NCI-H345 treated with DMSO at 0.1 percent for 48 hours (cell line): ENCODE data around the gene GRID2IP.
A peak's percentile ranks its signal among the peaks of the same experiment; 100 is the strongest.
"Not testable (repeated sequence)": the region's sequence is repeated elsewhere in the genome, so short reads cannot be mapped to it uniquely, and the experiment has no call there.

Experiments
- DNase-seq: peaks from one replicate; lab custom pipeline; 2025; ENCODE audit not compliant: unreplicated experiment; lab: John Stamatoyannopoulos, UW

The GRID2IP gene

DNA sequence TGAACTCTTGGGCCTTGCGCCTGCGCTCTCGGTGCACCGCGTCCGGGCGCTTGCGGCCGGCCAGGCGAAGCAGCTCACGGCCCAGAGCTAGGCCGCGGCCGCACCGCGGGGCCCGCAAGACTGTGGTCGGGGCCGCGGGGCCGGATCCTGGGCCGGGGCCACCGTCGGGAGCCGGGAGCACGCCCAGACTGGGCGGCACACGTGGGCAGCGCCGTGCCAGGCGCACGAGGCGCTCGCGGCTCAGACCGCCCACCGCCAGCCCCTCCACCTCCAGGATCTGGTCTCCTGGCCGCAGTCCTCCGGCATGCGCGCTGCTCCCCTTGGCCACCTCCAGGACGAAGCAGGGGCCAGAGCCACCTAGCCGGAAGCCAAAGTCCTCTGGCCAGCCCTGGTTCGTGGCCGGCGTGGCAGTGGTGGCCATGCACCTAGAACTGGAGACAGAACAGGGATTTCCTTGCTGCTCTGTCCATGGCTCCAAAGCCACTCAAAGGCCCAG lies at the start of gene GRID2IP:
GRID2IP (minus strand) TSS at position 446 of the 496 bp plus-strand sequence; CDS start at position 421, 25 bp downstream.
- no peak for DNase-seq

DNA sequence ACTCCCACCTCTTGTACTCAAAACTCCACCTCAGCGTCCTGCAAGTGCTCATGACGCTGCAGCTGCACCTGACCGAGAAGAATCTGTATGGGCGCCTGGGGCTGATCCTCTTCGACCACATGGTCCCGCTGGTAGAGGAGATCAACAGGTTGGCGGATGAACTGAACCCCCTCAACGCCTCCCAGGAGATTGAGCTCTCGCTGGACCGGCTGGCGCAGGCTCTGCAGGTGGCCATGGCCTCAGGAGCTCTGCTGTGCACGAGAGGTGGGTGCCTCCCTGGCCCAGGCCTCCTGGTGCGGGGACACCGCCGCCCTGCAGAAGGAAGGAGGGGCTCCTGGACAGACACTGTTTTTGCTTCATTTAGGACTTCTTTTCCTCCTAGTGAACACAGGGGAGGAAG lies 48.8 kb upstream of the GRID2IP start:
- DNase-seq = no peak

DNA sequence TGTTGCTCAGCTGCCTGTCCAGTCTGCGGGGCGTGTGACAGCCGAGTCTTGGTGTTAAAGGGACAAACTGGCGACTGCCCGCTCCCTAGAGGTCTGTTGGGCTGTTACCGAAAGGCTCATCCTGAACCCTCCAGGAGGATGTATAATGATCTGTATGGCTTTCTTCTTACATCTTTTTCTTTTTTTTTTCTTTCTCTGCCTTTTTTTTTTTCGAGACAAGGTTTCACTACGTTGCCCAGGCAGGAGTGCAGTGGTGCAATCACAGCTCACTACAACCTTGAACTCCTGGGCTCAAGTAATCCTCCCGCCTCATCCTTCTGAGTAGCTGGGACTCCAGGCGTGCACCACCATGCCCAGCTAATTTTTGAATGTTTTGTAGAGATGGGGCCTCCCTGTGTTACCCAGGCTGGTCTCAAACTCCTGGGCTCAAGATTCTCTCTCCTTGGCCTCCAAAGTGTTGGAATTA lies 39.4 kb upstream of the GRID2IP start:
- no peak for DNase-seq

DNA sequence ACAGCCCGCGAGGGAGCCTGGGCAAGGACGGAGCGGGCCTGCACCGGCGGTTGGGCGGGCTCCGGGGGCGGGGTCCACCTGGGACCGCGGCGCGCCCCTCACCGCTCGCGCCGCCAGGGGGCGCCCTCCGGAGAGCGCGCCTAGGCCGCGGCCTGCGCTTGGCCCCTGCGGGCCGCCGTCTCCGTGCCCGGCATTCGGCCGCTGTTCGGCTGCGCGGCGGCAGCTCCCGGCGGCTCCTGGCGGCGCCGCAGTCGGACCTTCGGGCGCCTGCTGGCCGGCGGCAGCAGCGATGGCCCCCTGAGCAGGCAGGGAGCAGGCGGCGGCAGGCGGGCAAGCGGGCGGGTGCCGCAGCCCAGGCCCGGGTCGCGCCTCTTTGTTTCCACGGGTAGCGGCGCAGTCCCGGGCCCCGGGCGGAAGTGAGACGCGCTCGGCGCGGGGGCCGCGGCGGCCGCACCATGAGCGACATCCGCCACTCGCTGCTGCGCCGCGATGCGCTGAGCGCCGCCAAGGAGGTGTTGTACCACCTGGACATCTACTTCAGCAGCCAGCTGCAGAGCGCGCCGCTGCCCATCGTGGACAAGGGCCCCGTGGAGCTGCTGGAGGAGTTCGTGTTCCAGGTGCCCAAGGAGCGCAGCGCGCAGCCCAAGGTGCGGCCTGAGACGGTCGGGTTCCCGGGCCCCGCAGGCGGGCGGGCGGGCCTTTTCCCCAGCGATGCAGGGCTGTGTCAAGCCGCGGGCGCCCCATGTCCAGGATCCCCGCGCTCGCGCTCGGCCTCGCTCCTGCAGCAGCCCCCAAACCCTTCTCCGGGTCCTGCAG lies 38.8 kb upstream of the GRID2IP start, which contains the start of gene INTS15:
INTS15 (plus strand) TSS at position 193 of the 816 bp plus-strand sequence; CDS start at position 456, 263 bp downstream.
- DNase-seq = peak; percentile 53

DNA sequence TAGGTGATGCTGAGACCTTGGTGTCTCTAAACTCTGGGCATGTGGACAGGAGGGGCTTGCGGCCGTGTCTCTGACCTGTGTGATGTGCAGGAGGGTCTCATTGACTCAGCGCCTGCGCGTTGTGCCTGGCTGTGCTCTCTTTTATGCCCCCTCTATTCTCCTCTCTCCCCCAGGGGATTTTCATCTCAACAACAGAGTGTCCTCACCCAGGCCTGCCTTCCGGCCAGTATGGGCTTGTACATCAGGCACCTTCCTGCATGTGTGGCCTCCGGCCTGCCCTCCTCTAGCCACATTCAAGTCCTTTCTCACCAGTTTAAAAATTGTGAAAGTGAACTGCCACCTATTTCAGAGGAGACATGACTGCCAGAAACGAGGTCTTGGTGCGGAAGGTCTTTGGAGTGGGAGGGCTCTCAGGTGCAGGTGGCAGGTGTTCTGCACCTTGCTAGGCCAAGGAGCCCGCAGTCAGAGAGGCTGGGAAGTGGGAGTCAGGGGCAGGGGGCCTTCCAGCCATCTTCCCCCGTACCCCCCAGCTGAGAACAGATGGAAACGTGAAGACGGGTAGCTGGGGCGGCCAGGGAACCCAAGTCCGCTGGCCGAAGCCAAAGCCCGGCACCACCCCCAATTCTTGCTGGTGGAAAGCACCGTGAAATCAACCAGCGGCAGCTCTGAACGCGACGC lies 38.0 kb upstream of the GRID2IP start:
- DNase-seq = no peak

DNA sequence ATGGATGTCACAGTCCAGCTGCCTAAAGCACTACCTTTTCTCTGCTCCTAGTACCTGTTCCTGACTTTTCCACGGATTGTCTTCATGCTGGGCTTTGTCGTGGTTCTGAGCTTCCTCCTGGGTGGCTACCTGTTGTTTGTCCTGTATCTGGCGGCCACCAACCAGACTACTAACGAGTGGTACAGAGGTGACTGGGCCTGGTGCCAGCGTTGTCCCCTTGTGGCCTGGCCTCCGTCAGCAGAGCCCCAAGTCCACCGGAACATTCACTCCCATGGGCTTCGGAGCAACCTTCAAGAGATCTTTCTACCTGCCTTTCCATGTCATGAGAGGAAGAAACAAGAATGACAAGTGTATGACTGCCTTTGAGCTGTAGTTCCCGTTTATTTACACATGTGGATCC lies 37.3 kb upstream of the GRID2IP start:
- no peak for DNase-seq

DNA sequence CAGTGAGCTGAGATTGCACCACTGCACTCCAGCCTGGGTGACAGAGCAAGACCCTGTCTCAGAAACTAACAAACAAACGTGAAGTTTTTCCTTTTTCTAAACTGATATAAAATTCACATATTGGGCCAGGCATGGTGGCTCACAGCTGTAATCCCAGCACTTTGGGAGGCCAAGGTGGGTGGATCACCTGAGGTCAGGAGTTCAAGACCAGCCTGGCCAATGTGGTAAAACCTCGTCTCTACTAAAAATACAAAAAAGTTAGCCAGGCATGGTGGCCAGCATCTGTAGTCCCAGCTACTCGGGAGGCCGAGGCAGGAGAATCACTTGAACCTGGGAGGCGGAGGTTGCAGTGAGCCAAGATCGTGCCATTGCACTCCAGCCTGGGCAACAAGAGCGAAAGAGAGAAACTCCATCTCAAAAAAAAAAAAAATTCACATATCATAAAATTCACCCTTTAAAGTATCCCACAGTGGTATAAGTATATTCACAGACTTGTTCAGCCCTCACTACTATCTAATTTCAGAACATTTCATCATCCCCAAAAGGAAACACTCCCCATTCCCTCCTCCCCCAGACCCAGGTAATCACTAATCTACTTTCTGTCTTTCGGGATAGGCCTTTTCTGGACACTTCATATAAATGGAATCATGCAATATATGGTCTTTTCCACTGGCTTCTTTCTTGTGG lies 34.6 kb upstream of the GRID2IP start:
- DNase-seq = not testable (repeated sequence)

DNA sequence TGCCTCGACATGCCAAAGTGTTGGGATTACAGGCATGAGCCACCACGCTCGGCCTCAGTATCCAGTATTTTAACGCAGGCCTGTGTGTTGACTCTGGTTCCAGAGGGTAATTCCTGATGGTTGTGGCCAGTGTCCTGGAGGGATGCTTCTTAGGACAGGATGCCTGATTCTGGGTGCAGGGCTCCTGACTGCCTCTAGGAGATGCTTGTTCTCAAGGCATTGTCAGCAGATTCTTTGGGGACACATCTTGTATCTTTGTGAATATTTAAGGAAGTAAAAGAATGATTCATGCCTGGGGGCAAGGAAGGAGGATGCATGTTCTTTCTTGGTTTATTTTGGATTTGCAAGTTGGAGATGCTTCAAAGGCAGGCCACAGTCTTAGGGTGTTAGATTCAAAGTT lies 28.2 kb upstream of the GRID2IP start:
- no peak for DNase-seq

DNA sequence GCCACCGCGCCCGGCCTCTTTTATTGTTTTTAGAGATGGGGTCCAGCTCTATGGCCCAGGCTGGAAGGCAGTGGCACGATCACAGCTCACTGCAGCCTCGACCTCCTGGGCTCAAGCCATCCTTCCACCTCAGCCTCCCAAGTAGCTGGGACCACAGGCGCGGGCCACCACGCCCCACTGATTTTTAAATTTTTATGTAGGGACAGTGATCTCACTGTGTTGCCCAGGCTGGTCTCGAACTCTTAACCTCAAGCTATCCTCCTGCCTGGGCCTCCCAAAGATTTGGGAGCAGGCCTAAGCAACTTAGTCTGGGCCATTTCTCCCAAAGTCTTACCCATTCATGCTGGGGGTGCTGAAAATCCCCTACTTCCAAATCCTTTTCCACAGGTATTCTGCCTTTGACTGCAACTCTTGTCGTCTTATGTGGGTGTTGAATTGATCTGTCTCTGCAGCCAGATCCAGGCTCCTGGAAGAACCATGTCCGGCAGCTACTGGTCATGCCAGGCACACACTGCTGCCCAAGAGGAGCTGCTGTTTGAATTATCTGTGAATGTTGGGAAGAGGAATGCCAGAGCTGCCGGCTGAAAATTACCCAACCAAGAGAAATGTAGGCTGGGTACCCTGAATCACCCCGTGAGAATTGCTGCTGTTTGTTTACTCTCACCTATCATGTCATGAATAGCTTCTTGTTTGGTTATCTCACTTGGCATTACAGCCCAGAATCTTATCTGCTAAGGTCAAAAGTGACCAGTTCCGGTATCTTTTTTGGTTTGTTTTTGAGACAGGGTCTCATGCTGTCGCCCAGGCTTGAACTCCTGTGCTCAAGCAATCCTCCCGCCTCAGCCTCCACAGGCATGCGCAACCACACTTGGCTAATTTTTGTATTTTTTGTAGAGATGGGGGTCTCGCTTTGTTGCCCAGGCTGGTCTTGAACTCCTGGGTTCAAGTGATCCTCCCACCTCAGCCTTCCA lies 27.1 kb upstream of the GRID2IP start:
- DNase-seq = no peak

DNA sequence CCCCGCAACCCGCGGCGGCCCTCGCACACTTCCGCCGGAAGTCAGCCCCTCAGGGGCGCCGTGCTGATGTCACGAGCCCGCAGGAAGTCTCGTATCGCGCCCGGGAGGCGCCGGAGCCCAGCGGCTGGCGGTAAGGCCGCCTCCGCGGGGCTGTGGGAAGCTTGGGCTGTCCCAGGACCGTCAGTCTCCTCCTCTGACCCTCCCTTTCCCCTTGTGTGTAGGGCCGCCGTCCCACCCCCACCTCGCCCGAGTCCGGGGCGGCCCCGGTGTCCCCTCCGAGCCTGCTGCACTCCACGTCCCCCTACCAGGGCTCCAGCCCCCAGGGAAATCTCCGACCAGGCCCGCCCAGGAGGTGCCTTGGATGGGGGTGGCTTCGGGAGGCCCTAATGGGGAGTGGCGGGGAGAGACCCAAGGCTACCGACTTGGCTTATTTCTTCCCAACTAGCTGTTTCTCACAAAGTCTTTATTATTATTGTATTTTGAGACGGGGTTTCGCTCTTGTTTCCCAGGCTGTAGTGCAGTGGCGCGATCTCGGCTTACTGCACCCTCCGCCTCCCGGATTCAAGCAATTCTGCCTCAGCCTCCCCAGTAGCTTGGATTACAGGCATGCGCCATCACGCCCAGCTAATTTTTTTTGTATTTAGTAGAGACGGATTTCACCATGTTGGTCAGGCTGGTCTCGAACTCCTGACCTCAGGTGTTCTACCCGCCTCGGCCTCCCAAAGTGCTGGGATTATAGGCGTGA lies 26.3 kb upstream of the GRID2IP start, which contains the start of gene ZDHHC4:
ZDHHC4 (plus strand) TSS at position 86 of the 745 bp plus-strand sequence. CDS start 3,108 bp downstream, outside the sequence.
- peak; percentile 64 for DNase-seq

DNA sequence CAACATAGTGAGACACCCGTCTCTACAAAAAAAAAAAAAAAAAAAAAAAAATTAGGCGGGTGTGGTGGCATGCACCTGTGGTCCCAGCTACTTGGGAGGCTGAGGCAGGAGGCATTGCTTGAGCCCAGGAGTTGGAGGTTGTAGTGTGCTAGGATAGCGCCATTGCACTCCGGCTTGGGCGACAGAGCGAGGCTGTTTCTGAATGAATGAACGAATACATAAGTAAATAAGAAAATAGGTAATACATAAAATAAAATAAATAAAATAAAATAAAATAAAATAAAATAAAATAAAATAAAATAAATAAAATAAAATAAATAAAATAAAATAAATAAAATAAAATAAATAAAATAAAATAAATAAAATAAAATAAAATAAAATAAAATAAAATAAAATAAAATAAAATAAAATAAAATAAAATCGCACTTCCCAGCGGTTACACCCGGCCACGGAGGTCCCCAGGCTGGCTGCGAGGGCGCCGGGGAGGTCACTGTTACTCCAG lies 25.7 kb upstream of the GRID2IP start:
- DNase-seq = not testable (repeated sequence)

DNA sequence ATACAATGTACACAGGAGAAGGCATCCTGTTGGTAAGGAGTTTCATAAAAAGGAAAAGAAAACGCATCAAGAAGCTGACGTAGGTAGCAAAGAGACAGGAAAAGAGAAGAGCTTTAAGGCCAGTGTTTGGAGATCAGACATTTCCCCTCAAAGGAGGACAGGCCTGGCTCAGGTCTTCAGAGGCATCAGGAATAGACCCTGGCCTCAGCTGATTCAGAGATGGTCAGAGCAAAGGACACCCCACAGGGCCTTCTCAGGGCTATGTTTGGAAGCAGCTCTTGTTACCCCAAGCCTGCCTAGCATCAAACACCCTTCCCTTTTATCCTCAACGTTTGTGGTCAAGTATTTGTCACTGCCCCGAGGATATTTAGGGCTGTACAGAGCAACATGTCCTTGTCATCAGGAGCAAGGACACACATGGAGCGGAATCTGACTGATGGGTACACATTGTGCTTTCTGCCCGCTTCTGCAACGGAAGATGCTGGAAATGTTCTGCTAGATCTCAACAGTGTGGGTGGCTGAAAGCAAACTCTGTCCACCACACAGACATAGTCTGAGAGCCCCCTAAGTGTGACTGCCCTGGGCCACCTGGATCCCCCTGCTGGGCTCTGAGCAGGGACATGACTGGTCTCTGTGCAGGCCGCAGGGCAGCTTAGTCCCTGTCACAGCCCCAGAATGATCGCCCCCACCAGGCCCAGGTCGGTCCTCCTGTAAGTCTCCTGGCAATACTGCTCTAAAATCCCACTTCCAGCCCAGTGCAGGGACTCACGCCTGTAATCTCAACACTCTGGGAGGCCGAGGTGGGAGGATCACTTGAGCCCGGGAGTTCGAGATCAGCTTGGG lies 25.0 kb upstream of the GRID2IP start:
- DNase-seq = no peak

DNA sequence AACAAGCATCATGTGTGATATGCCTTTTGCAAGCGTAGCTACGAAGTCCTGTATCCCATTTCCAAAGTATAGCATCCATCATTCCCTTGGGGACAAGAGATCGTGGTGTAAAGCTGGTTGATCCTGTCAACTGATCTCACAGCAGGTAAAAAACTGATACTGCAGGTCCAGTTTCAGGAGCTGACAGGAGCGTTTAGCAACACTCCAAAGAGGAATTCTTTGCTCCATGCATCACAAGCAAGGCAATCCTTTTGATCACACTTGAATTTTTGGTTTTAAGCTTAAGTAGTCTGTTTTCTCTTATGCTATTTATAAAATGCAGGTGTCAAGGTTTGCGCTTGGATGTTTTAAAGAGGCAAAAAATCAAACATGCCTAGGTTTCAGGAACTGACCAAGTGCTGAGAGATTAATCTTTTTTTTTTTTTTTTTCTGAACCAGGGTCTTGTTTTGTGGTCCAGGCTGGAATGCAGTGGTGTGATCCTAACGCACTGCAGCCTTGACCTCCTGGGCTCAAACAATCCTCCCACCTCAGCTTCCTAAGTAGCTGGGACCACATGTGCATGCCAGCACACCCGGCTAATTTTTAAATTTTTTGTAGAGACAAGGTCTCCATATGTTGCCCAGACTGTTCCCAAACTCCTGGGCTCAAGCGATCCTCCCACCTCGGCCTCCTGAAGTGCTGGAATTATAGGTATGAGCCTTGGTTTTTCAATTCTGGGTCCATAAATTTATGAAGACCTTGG lies 24.2 kb upstream of the GRID2IP start:
- no peak for DNase-seq

DNA sequence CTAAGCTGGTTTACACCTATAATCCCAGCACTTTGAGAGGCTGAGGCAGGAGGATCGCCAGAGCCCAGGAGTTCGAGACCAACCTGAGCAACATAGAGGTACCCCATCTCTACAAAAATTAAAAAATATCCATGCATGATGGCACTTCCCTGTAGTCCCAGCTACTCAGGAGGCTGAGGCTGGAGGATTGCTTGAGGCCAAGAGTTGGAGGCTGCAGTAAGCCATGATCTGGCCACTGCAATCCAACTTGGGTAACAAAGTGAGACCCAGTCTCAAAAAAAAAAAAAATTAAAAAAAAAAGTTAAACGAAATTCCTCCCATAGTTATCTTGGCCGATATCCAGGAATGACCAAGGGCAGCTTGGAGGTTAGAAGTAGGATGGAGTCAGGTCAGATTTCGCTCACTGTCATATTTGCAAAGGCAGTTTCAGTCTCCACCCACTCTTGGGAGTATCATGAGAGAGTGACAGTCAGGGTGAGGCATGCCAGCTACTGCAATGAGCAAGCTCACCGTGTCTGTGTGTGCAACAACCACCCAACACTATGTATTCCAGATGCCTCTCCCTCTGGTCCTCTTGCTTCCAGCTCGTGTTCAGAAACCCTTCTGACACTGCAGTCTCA lies 20.0 kb upstream of the GRID2IP start:
- no peak for DNase-seq

DNA sequence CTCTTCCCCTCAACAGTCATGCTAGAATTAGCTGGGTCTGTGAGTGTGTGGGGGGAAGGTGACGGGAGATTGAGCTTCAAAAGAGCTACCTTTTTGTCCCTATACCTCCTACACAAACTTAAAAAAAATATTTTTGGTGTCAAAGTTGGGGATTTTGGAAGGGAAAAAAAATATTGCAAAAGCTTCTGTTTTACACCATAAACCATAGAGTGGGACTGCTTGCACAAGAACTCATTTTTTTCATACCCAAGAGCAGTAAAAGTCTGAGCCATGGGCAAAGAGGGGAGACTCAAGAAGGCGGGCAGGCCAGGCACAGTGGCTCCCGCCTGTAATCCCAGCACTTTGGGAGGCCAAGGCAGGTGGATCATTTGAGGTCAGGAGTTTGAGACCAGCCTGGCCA lies 16.6 kb upstream of the GRID2IP start:
- no peak for DNase-seq

DNA sequence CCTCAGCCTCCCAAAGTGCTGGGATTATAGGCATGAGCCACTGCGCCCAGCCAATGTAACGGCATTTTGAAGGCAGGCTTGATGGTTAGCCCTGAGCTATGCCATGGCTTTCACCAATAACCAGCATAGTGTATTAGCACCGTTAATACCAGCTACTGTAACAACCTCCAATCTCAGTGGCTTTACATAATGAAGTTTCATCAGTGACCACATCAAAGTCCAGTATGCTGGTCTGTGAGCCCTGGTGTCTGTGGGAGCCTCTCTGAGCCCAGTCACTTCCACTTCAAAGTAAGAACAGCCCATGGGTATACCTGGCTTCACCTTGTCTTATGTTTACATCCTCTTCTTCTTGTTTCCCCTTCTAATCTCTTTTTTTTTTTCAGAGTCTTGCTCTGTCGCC lies 14.4 kb upstream of the GRID2IP start:
- no peak for DNase-seq
